ENCODE results near the gene MIXL1. TPM values are rescaled to one million over a fixed set of nuclear protein-coding genes. Genes with fewer than 3 reads are reported as not detected.

MIXL1 gene
- not detected in 2 replicates for total RNA-seq (2022)
- Bru-seq, nascent RNA = not detected
- percentile 12 among the genes with signal in this experiment for BruChase-seq, experiment 1, labeled RNA remaining after a 6-hour chase
- not detected for BruChase-seq, experiment 2, labeled RNA remaining after a 2-hour chase
- long read RNA-seq = 0 reads

DNA sequence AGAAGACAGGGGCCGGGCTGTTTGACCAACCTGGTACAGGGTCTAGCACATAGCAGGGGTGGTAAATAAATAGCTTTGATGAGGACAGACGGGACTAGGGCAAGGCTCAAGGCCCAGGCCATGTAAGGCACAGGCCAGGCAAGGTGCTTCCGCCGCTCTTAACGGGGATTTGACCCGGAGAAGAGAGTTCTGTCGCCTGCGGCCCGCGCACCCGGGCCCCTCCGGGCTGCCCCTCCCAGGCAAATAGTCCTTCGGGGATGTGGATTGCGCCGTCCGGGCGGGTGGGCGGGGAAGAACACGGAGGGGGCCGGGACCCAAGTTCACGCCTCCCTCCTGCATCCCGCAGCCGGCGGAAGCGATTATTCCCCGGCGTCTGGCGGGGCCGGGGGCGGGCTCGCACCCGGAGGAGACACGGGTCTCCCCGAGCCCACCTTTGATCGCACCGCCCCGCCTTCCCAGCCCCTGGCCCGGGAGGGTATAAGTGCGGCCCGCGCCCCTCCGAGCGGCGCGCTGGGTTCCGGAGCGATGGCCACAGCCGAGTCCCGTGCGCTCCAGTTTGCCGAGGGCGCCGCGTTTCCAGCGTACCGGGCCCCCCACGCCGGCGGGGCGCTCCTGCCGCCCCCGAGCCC lies at the start of gene MIXL1:
TSS of gene MIXL1 (plus strand) at position 508 of the 629 bp plus-strand sequence. CDS start at position 526, 18 bp downstream.
- DNase-seq (ENCODE audit: unreplicated experiment) = no peak
- intact Hi-C loops (cut with micrococcal nuclease) = no loop called here
- CTCF ChIA-PET = interaction anchor here (0.7 to 1.0 kb wide), 2 partner anchors 26 to 234 kb away, joined by 3 to 5 read pairs; no protein-coding TSS in a partner anchor
- H3K27ac Mint-ChIP-seq (ENCODE audit: low read depth, unreplicated experiment) = no peak within 1 kb of the TSS
- POLR2A ChIA-PET = no interaction called here
- H3K9me3 Mint-ChIP-seq (ENCODE audit: unreplicated experiment) = no peaks in the 10 kb centered on the region
- no TSS peak for BruUV-seq (replicated peaks)
- H3K27me3 Mint-ChIP-seq (ENCODE audit: insufficient read depth, unreplicated experiment) = no peaks in the 10 kb centered on the region
- H3K4me3 Mint-ChIP-seq (ENCODE audit: unreplicated experiment) = no peak within 1 kb of the TSS
- TF ChIP-seq, protein P1, sequence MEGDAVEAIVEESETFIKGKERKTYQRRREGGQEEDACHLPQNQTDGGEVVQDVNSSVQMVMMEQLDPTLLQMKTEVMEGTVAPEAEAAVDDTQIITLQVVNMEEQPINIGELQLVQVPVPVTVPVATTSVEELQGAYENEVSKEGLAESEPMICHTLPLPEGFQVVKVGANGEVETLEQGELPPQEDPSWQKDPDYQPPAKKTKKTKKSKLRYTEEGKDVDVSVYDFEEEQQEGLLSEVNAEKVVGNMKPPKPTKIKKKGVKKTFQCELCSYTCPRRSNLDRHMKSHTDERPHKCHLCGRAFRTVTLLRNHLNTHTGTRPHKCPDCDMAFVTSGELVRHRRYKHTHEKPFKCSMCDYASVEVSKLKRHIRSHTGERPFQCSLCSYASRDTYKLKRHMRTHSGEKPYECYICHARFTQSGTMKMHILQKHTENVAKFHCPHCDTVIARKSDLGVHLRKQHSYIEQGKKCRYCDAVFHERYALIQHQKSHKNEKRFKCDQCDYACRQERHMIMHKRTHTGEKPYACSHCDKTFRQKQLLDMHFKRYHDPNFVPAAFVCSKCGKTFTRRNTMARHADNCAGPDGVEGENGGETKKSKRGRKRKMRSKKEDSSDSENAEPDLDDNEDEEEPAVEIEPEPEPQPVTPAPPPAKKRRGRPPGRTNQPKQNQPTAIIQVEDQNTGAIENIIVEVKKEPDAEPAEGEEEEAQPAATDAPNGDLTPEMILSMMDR (IDR thresholded peaks at IDR 0.05; ENCODE audit: unreplicated experiment) = no peak
- no peaks in the 10 kb centered on the region for H3K4me1 Mint-ChIP-seq (ENCODE audit: insufficient read depth, unreplicated experiment)
- no peaks in the 10 kb centered on the region for H3K36me3 Mint-ChIP-seq (ENCODE audit: insufficient read depth, unreplicated experiment)

DNA sequence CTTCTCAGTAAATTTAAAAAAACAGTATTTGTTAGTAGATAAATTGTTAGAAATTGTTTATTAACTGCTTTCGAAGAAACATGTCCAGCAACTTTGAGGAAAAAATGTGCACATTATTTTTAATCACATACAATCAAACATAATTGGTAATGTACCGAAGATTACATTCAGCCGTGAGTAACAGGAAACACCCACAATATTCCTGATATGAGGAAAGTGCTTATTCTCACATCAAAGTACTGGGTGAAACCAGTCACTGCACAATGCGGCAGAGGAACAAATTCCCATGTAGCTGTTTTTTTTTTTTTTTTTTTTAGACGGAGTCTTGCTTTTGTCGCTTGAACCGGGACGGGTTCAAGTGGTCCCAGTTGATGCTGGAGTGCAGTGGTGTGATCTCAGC lies 46.6 kb upstream of the MIXL1 start:
- TF ChIP-seq, protein P1 (IDR thresholded peaks at IDR 0.05; ENCODE audit: unreplicated experiment) = no peak
- H3K27me3 Mint-ChIP-seq (ENCODE audit: insufficient read depth, unreplicated experiment) = no peaks in the 10 kb centered on the region
- ChIA-PET CTCF (interaction anchor here (0.6 to 10.0 kb wide), 7 partner anchors 9 to 366 kb away, joined by 3 to 102 read pairs (median 4); no protein-coding TSS in a partner anchor), POLR2A (no interaction called here)
- intact Hi-C loops (cut with micrococcal nuclease) = no loop called here
- DNase-seq (ENCODE audit: unreplicated experiment) = no peak
- H3K27ac Mint-ChIP-seq (ENCODE audit: low read depth, unreplicated experiment) = no peak overlapping the region
- H3K9me3 Mint-ChIP-seq (ENCODE audit: unreplicated experiment) = no peaks in the 10 kb centered on the region
- no peak overlapping the region for H3K4me3 Mint-ChIP-seq (ENCODE audit: unreplicated experiment)
- H3K4me1 Mint-ChIP-seq (ENCODE audit: insufficient read depth, unreplicated experiment) = peaks cover 35% of the 10 kb centered on the region
- H3K36me3 Mint-ChIP-seq (ENCODE audit: insufficient read depth, unreplicated experiment) = peaks cover 37% of the 10 kb centered on the region
- BruUV-seq (replicated peaks) = no TSS peak

GRCh38 chr1:226181996-226182714 lies 41.3 kb upstream of the MIXL1 start:
- H3K27me3 Mint-ChIP-seq (ENCODE audit: insufficient read depth, unreplicated experiment) = no peaks in the 10 kb centered on the region
- TF ChIP-seq, protein P1 (IDR thresholded peaks at IDR 0.05; ENCODE audit: unreplicated experiment) = peak; percentile 74
- POLR2A ChIA-PET = interaction anchor here (0.6 to 7.0 kb wide), 16 partner anchors 9 to 759 kb away, joined by 3 to 67 read pairs (median 3); partner anchors contain the start of genes H3-3A, LIN9 and PARP1
- no peaks in the 10 kb centered on the region for H3K9me3 Mint-ChIP-seq (ENCODE audit: unreplicated experiment)
- H3K36me3 Mint-ChIP-seq (ENCODE audit: insufficient read depth, unreplicated experiment) = peaks cover 26% of the 10 kb centered on the region
- BruUV-seq (replicated peaks) = no TSS peak
- H3K4me3 Mint-ChIP-seq (ENCODE audit: unreplicated experiment) = peak overlapping the region; percentile 9
- DNase-seq (ENCODE audit: unreplicated experiment) = peak; percentile 91
- peak overlapping the region; percentile 55 for H3K27ac Mint-ChIP-seq (ENCODE audit: low read depth, unreplicated experiment)
- intact Hi-C loops (cut with micrococcal nuclease) = no loop called here
- CTCF ChIA-PET = interaction anchor here (0.6 to 10.0 kb wide), 43 partner anchors 8 to 1817 kb away, joined by 3 to 153 read pairs (median 4); partner anchors contain the start of gene PARP1
- H3K4me1 Mint-ChIP-seq (ENCODE audit: insufficient read depth, unreplicated experiment) = peaks cover 55% of the 10 kb centered on the region
